CD4-positive, alpha-beta T cell (primary cell): ENCODE data around the gene CD37. TPM values are rescaled to one million over a fixed set of nuclear protein-coding genes. Genes with fewer than 3 reads are reported as not detected.

Experiments
- ATAC-seq: fragments of 200-7000 bp; cut with Tn5 transposase; one replicate; pipeline ENCODE4 v1.10.0; 2022; ENCODE audit warnings: mild to moderate bottlenecking; ENCODE audit not compliant: poor library complexity
- CTCF ChIA-PET: fragments of 350-600 bp; sonication (Branson Sonifier 250); formaldehyde crosslinking; loops from one replicate; lab custom pipeline; 2021; ENCODE audit warnings: antibody characterized with exemption, inconsistent platforms; lab: Charles Lee
- POLR2A ChIA-PET: fragments of 350-600 bp; sonication (Branson Sonifier 250); formaldehyde crosslinking; loops from one replicate; lab custom pipeline; 2021; ENCODE audit warnings: antibody characterized with exemption, inconsistent platforms; lab: Charles Lee
- DNase-seq, 14 experiments: peaks; one replicate each; pipeline ENCODE4 v3.0.0-alpha.2; 2013 to 2020; ENCODE audit warnings: mixed read lengths in 2 of 14
- H3K27ac ChIP-seq, 2 donors: one replicate each; pipeline versions ENCODE4 v1.5.1 to v1.7.0; 2013; ENCODE audit warnings: low read length in 2 of 2, low read depth in 1 of 2, mild to moderate bottlenecking in 1 of 2
- H3K27me3 ChIP-seq, 2 experiments: 1 replicate in 1 of 2; 2 replicates in 1 of 2; pipeline versions ENCODE4 v1.6.1 to v1.7.0; 2013; ENCODE audit warnings: low read length in 2 of 2, control low read depth in 1 of 2, mild to moderate bottlenecking in 1 of 2, moderate library complexity in 1 of 2; ENCODE audit not compliant: insufficient read depth in 2 of 2, control insufficient read depth in 1 of 2
- H3K36me3 ChIP-seq: one replicate; pipeline ENCODE4 v1.6.1; 2013; ENCODE audit warnings: low read length, control low read depth; ENCODE audit not compliant: insufficient read depth
- H3K4me1 ChIP-seq: one replicate; pipeline ENCODE4 v1.6.1; 2013; ENCODE audit warnings: low read length, control low read depth; ENCODE audit not compliant: insufficient read depth
- H3K4me3 ChIP-seq: one replicate; pipeline ENCODE4 v1.5.1; 2013; ENCODE audit warnings: mild to moderate bottlenecking, low read length, moderate library complexity
- H3K9me3 ChIP-seq, 2 experiments: 1 replicate in 1 of 2; 2 replicates in 1 of 2; pipeline versions ENCODE4 v1.6.1 to v1.7.0; 2013; ENCODE audit warnings: low read length in 2 of 2, mild to moderate bottlenecking in 2 of 2, control low read depth in 1 of 2, moderate library complexity in 1 of 2; ENCODE audit not compliant: control insufficient read depth in 1 of 2, insufficient read depth in 1 of 2
- H3K27ac Mint-ChIP-seq: one replicate; pipeline ENCODE4 v1.8.0; 2020; ENCODE audit warnings: mixed read lengths
- H3K27me3 Mint-ChIP-seq: one replicate; pipeline ENCODE4 v1.8.0; 2021; ENCODE audit warnings: mixed read lengths
- H3K36me3 Mint-ChIP-seq: one replicate; pipeline ENCODE4 v1.8.0; 2021; ENCODE audit warnings: low read depth, mixed read lengths
- H3K4me1 Mint-ChIP-seq: one replicate; pipeline ENCODE4 v1.8.0; 2021; ENCODE audit warnings: low read depth, mixed read lengths
- H3K4me3 Mint-ChIP-seq: one replicate; pipeline ENCODE4 v1.8.0; 2020; ENCODE audit warnings: mild to moderate bottlenecking, mixed read lengths
- H3K9me3 Mint-ChIP-seq: one replicate; pipeline ENCODE4 v1.8.0; 2020; ENCODE audit warnings: mixed read lengths
- CTCF ChIP-seq: fragments of 200-600 bp; IDR thresholded peaks from one replicate; pipeline ENCODE4 v1.8.0; 2022; ENCODE audit warnings: antibody characterized with exemption, mild to moderate bottlenecking
- intact Hi-C, 2 experiments: fragments of 100-400 bp; cut with DNase I in 1 of 2; cut with micrococcal nuclease in 1 of 2; formaldehyde crosslinking; loops; one replicate each; pipeline versions ENCODE4 v1.15.1 to v1.9.0; 2023 to 2025; cut with DNase I, micrococcal nuclease
- total RNA-seq, 174 experiments: library from RNA in 2 of 174; stranded (reverse) in 2 of 174; gene quantifications; one replicate each; pipeline ENCODE4 v1.2.3 and lab custom pipeline; 2021 to 2026

CD37 gene
- total RNA-seq, 2 experiments from 2014 or later, result 329 to 350 TPM

GRCh38 chr19:49362048-49362928, 27.1 kb downstream of the CD37 start, which contains the start of gene TEAD2:
TSS of gene TEAD2 (minus strand) at chr19:49362416. CDS start at chr19:49360075, 2,341 bp downstream.
- Mint-ChIP-seq H3K36me3 (no peaks in the 10 kb centered on the region), H3K9me3 (no peaks in the 10 kb centered on the region), H3K27ac (no peak within 1 kb of the TSS), H3K4me3 (peak within 1 kb of the TSS; percentile 26), H3K4me1 (peaks cover 5% of the 10 kb centered on the region), H3K27me3 (peaks cover 19% of the 10 kb centered on the region)
- no peak for TF ChIP-seq CTCF
- Histone ChIP-seq H3K27me3 (peaks cover 48 to 57% of the 10 kb centered on the region in 2 experiments), H3K4me3 (peak within 1 kb of the TSS; percentile 5), H3K9me3 (peaks cover 0 to 21% of the 10 kb centered on the region in 2 experiments), H3K36me3 (no peaks in the 10 kb centered on the region), H3K27ac (no peak within 1 kb of the TSS), H3K4me1 (peaks cover 35% of the 10 kb centered on the region)
- ATAC-seq, result peak; percentile 23
- peak in 3 of 14 experiments; percentile 16 to 48 (median 46) for DNase-seq
- CTCF ChIA-PET, result no interaction called here
- POLR2A ChIA-PET, result no interaction called here
- intact Hi-C loops, result no loop called here

- intact Hi-C loops, result no loop called here
These were observed 27.7 kb downstream of the CD37 start for GRCh38 chr19:49362929-49363267.

More at GRCh38 chr19:49362929-49363267, 27.7 kb downstream of the CD37 start:
- Histone ChIP-seq H3K9me3 (peaks cover 0 to 21% of the 10 kb centered on the region in 2 experiments), H3K4me3 (no peak overlapping the region), H3K27ac (no peak overlapping the region), H3K27me3 (peaks cover 48 to 58% of the 10 kb centered on the region in 2 experiments), H3K4me1 (peaks cover 35% of the 10 kb centered on the region), H3K36me3 (no peaks in the 10 kb centered on the region)
- TF ChIP-seq CTCF, result no peak
- Mint-ChIP-seq H3K4me3 (no peak overlapping the region), H3K27me3 (peaks cover 19% of the 10 kb centered on the region), H3K4me1 (peaks cover 5% of the 10 kb centered on the region), H3K9me3 (no peaks in the 10 kb centered on the region), H3K36me3 (no peaks in the 10 kb centered on the region), H3K27ac (no peak overlapping the region)
- ChIA-PET CTCF (no interaction called here), POLR2A (no interaction called here)
- ATAC-seq, result peak; percentile 27
- peak in 2 of 14 experiments; percentile 36 to 47 for DNase-seq
